Frontal cortex (tissue), 4 donors: ENCODE results near the gene SLC22A6. TPM values are rescaled to one million over a fixed set of nuclear protein-coding genes. Genes with fewer than 3 reads are reported as not detected.

Experiments used
- DNase-seq, 2 donors: peaks; one replicate each; pipeline ENCODE4 v3.0.0; 2012; ENCODE audit warnings: low spot score in 2 of 2
- FAIRE-seq: peaks from 2 replicates; lab custom pipeline; 2012; peaks lifted over from hg19 to GRCh38; lab: Jason Lieb, UNC
- small RNA-seq: library from RNA; depleted of rRNA; stranded (forward); fragments of <200 nt; gene quantifications from one replicate; pipeline ENCODE3, GENCODE V24; 2014
- total RNA-seq: library from RNA; depleted of rRNA; stranded (reverse); fragments of >200 nt; gene quantifications from one replicate; pipeline ENCODE4 v1.2.3, GENCODE V29; 2014
- donor health status: control.
- donor health status: control.
- donor health status: control.

Gene SLC22A6
- total RNA-seq, 1 donor from 2014 or later = 10.6 TPM

DNA sequence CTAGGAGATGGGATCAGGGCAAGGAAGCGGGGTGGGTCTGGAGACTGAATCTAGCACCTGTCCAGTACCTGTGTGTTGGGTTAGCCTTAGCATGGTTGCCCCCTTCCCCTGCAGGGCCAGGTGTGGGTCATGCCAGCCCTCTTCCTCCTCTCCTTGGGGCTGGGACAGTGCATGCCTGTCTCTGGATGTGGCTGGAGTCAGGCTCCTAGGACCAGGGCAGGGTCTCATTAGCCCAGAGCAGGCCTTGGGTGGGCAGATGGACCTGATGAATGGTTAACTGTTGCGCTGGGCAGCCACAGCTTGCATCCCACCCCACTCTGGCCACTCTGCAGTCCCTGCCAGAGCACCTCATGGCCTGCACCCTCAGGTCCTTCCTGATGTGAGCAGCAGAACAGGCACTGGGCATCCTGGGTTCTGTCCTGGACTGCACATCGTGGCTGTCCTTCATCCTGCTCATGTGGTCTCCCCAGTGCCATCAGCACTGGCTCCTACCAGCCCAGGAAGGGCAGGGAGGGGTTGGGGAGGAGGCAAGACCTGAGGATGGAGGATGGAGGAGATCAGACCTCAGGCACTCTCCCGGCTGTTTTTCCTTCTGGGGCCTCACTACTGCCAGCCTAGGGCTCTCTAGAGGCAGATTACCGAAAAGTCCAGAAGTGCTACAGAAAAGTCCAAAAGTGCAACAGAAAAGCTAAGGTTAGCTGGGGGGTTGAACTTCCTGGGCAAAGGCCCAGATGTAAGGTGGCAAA is 50.8 kb downstream of the SLC22A6 start:
- FAIRE-seq (no peak), DNase-seq (no peak)

DNA sequence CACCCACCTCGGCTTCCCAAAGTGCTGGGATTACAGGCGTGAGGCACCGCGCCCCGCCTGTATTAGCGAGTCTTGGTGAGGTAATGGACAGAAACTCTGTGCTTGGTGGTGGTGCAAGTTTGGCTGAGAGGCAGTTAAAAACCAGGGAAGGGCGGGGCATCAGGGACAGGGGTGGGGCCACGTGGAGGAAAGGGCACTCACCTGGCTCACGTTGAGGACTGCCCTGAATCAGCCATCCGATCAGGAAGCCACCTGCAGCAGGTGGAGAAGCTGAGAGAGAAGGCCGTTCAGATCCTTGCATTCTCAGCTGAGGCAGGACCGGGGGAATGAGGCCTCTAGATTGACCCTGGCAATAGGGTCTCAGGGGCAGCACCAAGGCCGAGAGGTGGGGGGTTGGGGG is 51.5 kb downstream of the SLC22A6 start:
- FAIRE-seq = no peak
- no peak for DNase-seq

DNA sequence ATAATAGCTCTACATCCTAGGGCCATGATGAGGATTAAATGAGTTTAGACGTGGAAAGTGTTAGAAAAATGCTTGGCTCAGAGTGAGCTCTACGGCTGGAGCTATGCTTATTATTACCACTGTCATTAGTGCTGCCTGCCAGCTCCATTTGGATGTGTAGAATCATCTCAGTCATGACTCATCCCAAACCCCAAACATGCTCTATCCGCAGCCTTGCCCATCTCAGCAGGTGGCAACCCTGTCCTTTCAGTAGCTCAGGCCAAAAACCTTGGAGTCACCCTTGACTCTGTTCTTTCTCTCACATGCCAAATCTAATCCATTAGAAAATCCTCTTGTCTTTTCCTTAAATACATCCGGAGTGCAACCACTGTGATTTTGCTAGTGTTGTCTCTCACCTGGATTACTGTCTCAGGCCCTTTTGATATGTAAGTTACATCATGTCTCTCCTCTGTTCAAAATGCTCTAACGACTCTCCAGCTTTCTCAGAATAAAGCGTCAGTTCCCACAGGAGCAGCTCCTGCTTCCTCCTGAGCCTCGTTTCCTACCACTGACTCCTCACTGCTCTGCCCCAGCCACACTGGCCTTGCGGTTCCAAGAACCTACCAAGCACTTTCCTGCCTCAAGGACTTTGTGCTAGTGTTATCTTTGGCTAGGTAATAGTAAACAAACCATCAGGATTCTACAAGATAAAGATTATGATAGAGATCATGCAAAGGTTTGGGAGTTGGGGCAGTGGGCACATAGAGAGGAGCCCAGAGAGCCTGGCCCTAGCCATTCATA is 53.1 kb downstream of the SLC22A6 start:
- FAIRE-seq (no peak), DNase-seq (no peak)

DNA sequence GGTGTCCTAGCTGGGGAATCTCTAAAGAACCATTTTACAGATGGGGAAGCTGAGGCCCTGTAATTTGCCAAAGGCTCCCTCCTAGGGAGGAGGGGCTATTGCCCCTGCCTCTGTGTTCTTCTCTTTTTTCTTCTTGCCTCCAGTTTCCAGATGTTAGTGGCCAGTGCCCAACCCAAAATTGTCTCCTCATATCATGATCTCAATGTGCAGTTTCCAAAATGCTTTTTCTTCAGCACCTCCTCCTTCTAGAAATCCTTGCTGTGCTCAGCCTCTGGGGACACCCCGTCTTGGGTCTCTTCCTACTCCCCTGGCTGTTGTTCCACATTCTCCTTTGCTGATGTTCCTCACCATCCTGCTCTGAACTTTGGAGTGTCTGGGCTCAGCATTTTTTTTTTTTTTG is 54.1 kb downstream of the SLC22A6 start:
- FAIRE-seq = no peak

DNA sequence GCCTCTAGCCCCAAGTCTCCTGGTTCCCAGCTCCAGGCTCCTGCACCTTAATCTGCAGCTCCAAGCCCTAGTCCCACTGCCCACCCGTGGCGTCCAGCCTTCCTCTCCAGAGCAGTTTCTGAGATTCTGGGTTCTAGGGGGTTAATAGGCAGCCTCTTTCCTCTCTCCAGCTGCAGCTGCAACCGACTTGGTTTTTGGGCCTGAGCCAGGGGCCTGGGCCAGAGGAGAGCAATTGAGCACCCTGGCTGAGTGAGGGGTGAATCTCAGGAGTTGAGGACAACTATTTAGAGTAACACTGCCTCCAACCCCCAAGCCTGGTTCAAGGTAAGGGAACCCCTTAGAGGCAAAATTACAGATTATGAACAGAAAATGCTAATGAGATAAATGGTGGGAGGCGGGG is 54.6 kb downstream of the SLC22A6 start:
- FAIRE-seq = no peak
- no peak for DNase-seq

More for the DNA sequence above, 54.1 kb downstream of the SLC22A6 start:
- no peak for DNase-seq

DNA sequence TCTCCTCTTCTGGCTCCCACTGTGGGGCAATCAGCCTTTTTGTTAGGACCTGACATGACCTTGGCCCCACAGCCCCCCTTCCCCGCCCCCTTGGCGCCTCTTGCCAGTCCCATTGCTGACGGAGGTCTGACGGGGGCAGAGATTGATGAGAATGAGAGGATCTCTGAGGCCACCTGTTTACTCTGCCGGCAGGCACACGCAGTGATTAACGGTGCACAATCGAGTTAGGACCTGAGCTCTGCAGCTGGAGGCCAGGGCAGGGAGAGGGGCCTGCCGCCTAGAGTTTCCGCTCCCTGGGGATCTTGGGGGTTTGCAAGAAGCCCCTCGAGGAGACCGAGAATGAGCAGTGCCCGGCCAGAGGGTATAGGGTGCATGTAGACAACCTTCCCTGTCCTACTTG is 56.8 kb downstream of the SLC22A6 start:
- FAIRE-seq (no peak), DNase-seq (no peak)

DNA sequence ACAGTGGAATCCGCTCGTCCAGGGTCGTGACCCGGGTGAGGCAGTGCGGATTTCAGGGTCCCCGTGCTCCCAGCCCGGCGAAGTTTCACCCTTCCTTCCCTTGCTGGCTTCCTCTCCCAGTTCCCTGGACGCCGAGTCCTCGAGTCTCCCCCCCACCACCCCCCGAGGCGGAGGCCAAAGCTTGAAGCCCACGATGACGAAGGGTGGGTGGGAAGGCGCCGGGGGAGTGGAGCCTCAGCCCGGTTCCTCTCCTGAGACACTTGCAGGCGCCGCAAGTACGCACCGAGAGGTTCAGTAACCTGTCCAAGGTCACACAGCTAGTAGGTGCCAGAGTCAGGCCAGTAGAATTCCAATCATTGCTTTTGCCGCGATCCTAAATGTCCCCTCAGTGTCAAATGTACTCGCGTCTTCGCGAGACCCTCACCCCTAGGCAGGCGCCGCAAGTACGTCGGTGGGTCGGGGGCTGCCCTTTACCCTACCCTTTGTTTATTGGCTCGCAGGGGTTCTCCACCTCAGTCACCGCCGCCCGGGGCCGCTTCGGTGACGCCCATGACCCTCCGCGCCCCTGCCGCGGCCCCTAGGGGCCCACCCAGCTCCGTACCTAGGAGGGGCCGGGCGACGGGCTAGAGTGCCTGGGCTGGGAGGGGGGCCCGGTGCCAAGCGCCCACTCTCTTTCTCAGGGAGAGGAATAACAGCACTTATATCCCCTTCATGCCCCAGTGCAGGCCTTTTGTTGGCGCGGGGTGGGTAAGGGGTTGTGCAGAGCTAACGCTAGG is 57.9 kb downstream of the SLC22A6 start:
- FAIRE-seq (no peak), DNase-seq (no peak)

Small RNAs within 50 kb of the gene (small RNA-seq; reads per million reads assigned to genes)
- gene RN7SL259P = not detected

Other genes starting within 250 kb of the SLC22A6 start
- 17.1 TPM for gene ZBTB3, start 230.8 kb downstream of the SLC22A6 start, total RNA-seq
- gene POLR2G, start 223.4 kb downstream of the SLC22A6 start, total RNA-seq = 59.9 TPM
- 15.1 TPM for gene TAF6L, start 213.6 kb downstream of the SLC22A6 start, total RNA-seq
- 17.1 TPM for gene TMEM179B, start 197.6 kb downstream of the SLC22A6 start, total RNA-seq
- gene TMEM223, start 193.0 kb downstream of the SLC22A6 start, total RNA-seq = 14.7 TPM
- gene NXF1, start 179.5 kb downstream of the SLC22A6 start, total RNA-seq = 10.6 TPM
- gene STX5, start 152.9 kb downstream of the SLC22A6 start, total RNA-seq = 31.0 TPM
- not detected for gene TEX54, start 152.1 kb downstream of the SLC22A6 start, total RNA-seq
- 48.5 TPM for gene WDR74, start 145.4 kb downstream of the SLC22A6 start, total RNA-seq
- gene SLC3A2, start 104.1 kb downstream of the SLC22A6 start, total RNA-seq = 109 TPM
- 14.3 TPM for gene CHRM1, start 63.6 kb downstream of the SLC22A6 start, total RNA-seq
- 1.2 TPM for gene SLC22A8, start 30.9 kb upstream of the SLC22A6 start, total RNA-seq
- gene SLC22A24, start 159.3 kb upstream of the SLC22A6 start, total RNA-seq = not detected